ENCODE measurements around the gene ANKRD13D. TPM values are rescaled to one million over a fixed set of nuclear protein-coding genes. Genes with fewer than 3 reads are reported as not detected.

Gene ANKRD13D
- total RNA-seq, 4 donors from 2014 or later = 5.8 to 10.6 (median 9.7) TPM

DNA sequence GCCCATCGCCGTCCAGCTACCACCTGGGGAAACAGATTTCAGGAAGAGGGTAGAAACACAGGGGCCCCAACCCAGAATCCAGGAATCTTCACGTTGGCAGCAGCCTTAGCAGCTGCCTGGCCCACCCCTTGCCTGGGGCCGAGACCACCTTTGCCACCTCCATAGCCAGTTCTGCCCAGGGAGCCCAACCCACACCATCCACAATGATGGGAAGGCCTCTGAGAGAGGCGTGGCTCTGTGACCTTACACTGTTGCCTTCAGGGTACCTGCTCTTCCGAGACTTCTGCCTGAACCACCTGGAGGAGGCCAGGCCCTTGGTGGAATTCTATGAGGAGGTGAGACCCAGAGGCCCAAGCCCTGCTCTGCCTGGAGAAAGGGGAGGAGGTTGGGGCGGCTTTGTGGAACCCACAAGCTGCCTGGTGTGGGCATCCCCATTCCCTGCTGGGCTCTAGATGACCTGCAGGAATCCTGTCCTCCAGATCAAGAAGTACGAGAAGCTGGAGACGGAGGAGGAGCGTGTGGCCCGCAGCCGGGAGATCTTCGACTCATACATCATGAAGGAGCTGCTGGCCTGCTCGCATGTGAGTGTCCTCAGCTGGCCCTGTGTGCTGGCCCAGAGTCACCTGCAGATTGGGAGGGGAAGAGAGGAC lies 10.0 kb upstream of the ANKRD13D start:
- ATAC-seq (no peak), DNase-seq (no peak)
- no peaks in the 10 kb centered on the region for H3K27me3 ChIP-seq
- in situ Hi-C loops (cut with MboI; ENCODE audit: low sequenced_read_pairs in 4 of 4) = loop anchor here in 1 of 4 donors (5.0 kb wide), 1 partner anchor 38 kb away; no protein-coding TSS in a partner anchor
- H3K36me3 ChIP-seq = peaks cover 0 to 52% of the 10 kb centered on the region in 2 donors
- no peak overlapping the region for H3K4me3 ChIP-seq
- intact Hi-C loops (cut with DNase I; ENCODE audit: low total_unique reads) = no loop called here
- TF ChIP-seq, protein P1, sequence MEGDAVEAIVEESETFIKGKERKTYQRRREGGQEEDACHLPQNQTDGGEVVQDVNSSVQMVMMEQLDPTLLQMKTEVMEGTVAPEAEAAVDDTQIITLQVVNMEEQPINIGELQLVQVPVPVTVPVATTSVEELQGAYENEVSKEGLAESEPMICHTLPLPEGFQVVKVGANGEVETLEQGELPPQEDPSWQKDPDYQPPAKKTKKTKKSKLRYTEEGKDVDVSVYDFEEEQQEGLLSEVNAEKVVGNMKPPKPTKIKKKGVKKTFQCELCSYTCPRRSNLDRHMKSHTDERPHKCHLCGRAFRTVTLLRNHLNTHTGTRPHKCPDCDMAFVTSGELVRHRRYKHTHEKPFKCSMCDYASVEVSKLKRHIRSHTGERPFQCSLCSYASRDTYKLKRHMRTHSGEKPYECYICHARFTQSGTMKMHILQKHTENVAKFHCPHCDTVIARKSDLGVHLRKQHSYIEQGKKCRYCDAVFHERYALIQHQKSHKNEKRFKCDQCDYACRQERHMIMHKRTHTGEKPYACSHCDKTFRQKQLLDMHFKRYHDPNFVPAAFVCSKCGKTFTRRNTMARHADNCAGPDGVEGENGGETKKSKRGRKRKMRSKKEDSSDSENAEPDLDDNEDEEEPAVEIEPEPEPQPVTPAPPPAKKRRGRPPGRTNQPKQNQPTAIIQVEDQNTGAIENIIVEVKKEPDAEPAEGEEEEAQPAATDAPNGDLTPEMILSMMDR (IDR thresholded peaks at IDR 0.05 in 4 of 5, conservative IDR thresholded peaks at IDR 0.05 in 1 of 5) = no peak
- TF ChIP-seq POLR2A (IDR thresholded peaks at IDR 0.05) = no peak
- H3K4me1 ChIP-seq = peaks cover 42 to 43% of the 10 kb centered on the region in 2 donors
- peak overlapping the region; percentile 15 to 89 (median 83) for H3K27ac ChIP-seq
- no peaks in the 10 kb centered on the region for H3K9me3 ChIP-seq

GRCh38 chr11:67279589-67280340 lies 9.3 kb upstream of the ANKRD13D start:
- Histone ChIP-seq H3K9me3 (no peaks in the 10 kb centered on the region), H3K27ac (peak overlapping the region in 2 of 4 donors; percentile 15 to 89), H3K36me3 (peaks cover 0 to 59% of the 10 kb centered on the region in 2 donors), H3K4me1 (peaks cover 35 to 38% of the 10 kb centered on the region in 2 donors), H3K4me3 (no peak overlapping the region), H3K27me3 (no peaks in the 10 kb centered on the region)
- in situ Hi-C loops (cut with MboI; ENCODE audit: low sequenced_read_pairs in 4 of 4) (loop anchor here in 1 of 4 donors (5.0 kb wide), 1 partner anchor 38 kb away; no protein-coding TSS in a partner anchor), intact Hi-C loops (cut with DNase I; ENCODE audit: low total_unique reads) (no loop called here)
- no peak for TF ChIP-seq POLR2A (IDR thresholded peaks at IDR 0.05)
- TF ChIP-seq, protein P1 (IDR thresholded peaks at IDR 0.05 in 4 of 5, conservative IDR thresholded peaks at IDR 0.05 in 1 of 5) = no peak
- DNase-seq (no peak), ATAC-seq (no peak)

GRCh38 chr11:67280341-67280787 lies 8.7 kb upstream of the ANKRD13D start:
- intact Hi-C loops (cut with DNase I; ENCODE audit: low total_unique reads) (no loop called here), in situ Hi-C loops (cut with MboI; ENCODE audit: low sequenced_read_pairs in 4 of 4) (no loop called here)
- no peak overlapping the region for H3K4me3 ChIP-seq
- no peaks in the 10 kb centered on the region for H3K9me3 ChIP-seq
- peaks cover 0 to 65% of the 10 kb centered on the region in 2 donors for H3K36me3 ChIP-seq
- peak overlapping the region in 2 of 4 donors; percentile 1 to 89 for H3K27ac ChIP-seq
- H3K27me3 ChIP-seq = no peaks in the 10 kb centered on the region
- peaks cover 29 to 32% of the 10 kb centered on the region in 2 donors for H3K4me1 ChIP-seq
- TF ChIP-seq POLR2A (IDR thresholded peaks at IDR 0.05) = no peak
- TF ChIP-seq, protein P1 (IDR thresholded peaks at IDR 0.05 in 4 of 5, conservative IDR thresholded peaks at IDR 0.05 in 1 of 5) = no peak
- ATAC-seq (no peak), DNase-seq (no peak)

DNA sequence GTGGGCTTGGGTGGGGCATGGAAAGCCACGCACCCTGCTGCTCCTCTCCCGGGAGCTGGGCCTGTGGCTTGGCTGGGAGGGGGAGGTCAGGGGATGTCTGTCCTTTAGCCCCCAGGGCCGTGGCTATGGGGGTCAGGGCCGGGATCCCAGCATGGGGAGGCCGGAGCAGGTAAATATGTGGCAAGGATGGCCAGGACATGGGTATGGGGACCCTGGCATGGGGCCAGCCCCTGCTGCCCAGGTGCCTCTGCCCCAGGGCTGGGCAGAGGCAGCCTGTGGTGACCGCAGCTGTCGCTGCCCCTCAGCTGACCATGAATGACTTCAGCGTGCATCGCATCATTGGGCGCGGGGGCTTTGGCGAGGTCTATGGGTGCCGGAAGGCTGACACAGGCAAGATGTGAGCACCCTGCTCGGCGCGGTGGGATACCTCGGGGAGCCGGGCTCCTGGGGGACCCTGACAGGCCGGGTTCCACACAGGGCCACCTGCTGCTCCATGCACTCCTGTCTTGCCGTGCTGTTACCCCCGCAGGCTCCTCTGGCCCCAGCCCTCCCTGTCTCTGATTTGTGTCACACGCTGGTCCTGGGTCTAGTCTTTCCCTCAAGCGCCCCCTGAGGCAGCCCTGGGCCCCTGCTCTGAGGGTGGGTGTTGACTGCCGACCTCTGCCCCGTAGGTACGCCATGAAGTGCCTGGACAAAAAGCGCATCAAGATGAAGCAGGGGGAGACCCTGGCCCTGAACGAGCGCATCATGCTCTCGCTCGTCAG lies 8.1 kb upstream of the ANKRD13D start:
- TF ChIP-seq, protein P1 (IDR thresholded peaks at IDR 0.05 in 4 of 5, conservative IDR thresholded peaks at IDR 0.05 in 1 of 5) = no peak
- TF ChIP-seq POLR2A (IDR thresholded peaks at IDR 0.05) = no peak
- H3K9me3 ChIP-seq = no peaks in the 10 kb centered on the region
- ATAC-seq (no peak), DNase-seq (no peak)
- intact Hi-C loops (cut with DNase I; ENCODE audit: low total_unique reads) (no loop called here), in situ Hi-C loops (cut with MboI; ENCODE audit: low sequenced_read_pairs in 4 of 4) (no loop called here)
- H3K4me3 ChIP-seq = no peak overlapping the region
- H3K27me3 ChIP-seq = no peaks in the 10 kb centered on the region
- H3K4me1 ChIP-seq = peaks cover 24 to 27% of the 10 kb centered on the region in 2 donors
- peak overlapping the region in 1 of 4 donors; percentile 1 for H3K27ac ChIP-seq
- peaks cover 0 to 71% of the 10 kb centered on the region in 2 donors for H3K36me3 ChIP-seq

Data from gastrocnemius medialis (tissue), 4 donors.